DMS79 treated with DMSO at 0.1 percent for 48 hours (cell line): Measurements from ENCODE around the gene DNAJC15.
A peak's percentile ranks its signal among the peaks of the same experiment; 100 is the strongest.

Experiments
- DNase-seq: peaks from one replicate; lab custom pipeline; 2025; lab: John Stamatoyannopoulos, UW

DNAJC15 gene

GRCh38 chr13:43085545-43085944 is 62.2 kb downstream of the DNAJC15 start:
- peak; percentile 37 for DNase-seq

GRCh38 chr13:43086181-43086580 is 62.8 kb downstream of the DNAJC15 start:
- no peak for DNase-seq

GRCh38 chr13:43088093-43088511 is 64.7 kb downstream of the DNAJC15 start:
- DNase-seq, result no peak

GRCh38 chr13:43089912-43090498 is 66.6 kb downstream of the DNAJC15 start:
- DNase-seq, result no peak

- no peak for DNase-seq
These were observed 71.5 kb downstream of the DNAJC15 start for GRCh38 chr13:43094901-43095300.

GRCh38 chr13:43095771-43096719 is 72.7 kb downstream of the DNAJC15 start:
- DNase-seq, result no peak

- no peak for DNase-seq
These were observed 77.3 kb downstream of the DNAJC15 start for GRCh38 chr13:43100667-43101066.

GRCh38 chr13:43102304-43102703 is 78.9 kb downstream of the DNAJC15 start:
- no peak for DNase-seq

GRCh38 chr13:43107780-43108179 is 84.4 kb downstream of the DNAJC15 start:
- no peak for DNase-seq

GRCh38 chr13:43110036-43110435 is 86.7 kb downstream of the DNAJC15 start:
- DNase-seq, result peak; percentile 9

GRCh38 chr13:43110658-43111057 is 87.3 kb downstream of the DNAJC15 start:
- DNase-seq, result no peak

GRCh38 chr13:43111559-43112400 is 88.4 kb downstream of the DNAJC15 start:
- DNase-seq, result peak; percentile 45

GRCh38 chr13:43113603-43114002 is 90.2 kb downstream of the DNAJC15 start:
- DNase-seq, result no peak

GRCh38 chr13:43114504-43114903 is 91.1 kb downstream of the DNAJC15 start:
- no peak for DNase-seq

GRCh38 chr13:43115141-43115540 is 91.8 kb downstream of the DNAJC15 start:
- no peak for DNase-seq

GRCh38 chr13:43116242-43116641 is 92.9 kb downstream of the DNAJC15 start:
- no peak for DNase-seq

GRCh38 chr13:43118521-43118920 is 95.1 kb downstream of the DNAJC15 start:
- no peak for DNase-seq

GRCh38 chr13:43119206-43119605 is 95.8 kb downstream of the DNAJC15 start:
- DNase-seq, result no peak

GRCh38 chr13:43122791-43123190 is 99.4 kb downstream of the DNAJC15 start:
- DNase-seq, result no peak

GRCh38 chr13:43123856-43124255 is 100.5 kb downstream of the DNAJC15 start:
- DNase-seq, result no peak

- DNase-seq, result no peak
These were observed 101.1 kb downstream of the DNAJC15 start for GRCh38 chr13:43124490-43124889.

GRCh38 chr13:43126420-43126819 is 103.0 kb downstream of the DNAJC15 start:
- DNase-seq, result no peak
